Mucosa of stomach (tissue), 1 donor: ENCODE measurements around the gene MRPL22.
"Not testable (repeated sequence)": the region's sequence is repeated elsewhere in the genome, so short reads cannot be mapped to it uniquely, and the experiment has no call there.

Experiments
- H3K27me3 ChIP-seq: one replicate; pipeline ENCODE4 v1.7.0; 2013; ENCODE audit warnings: mild to moderate bottlenecking, low read length; ENCODE audit not compliant: control insufficient read depth, insufficient read depth
- H3K36me3 ChIP-seq: one replicate; pipeline ENCODE4 v1.7.0; 2013; ENCODE audit warnings: low read length; ENCODE audit not compliant: control insufficient read depth, insufficient read depth
- H3K4me1 ChIP-seq: one replicate; pipeline ENCODE4 v1.7.0; 2013; ENCODE audit warnings: mild to moderate bottlenecking, low read length; ENCODE audit not compliant: control insufficient read depth, insufficient read depth
- H3K4me3 ChIP-seq: one replicate; pipeline ENCODE4 v1.7.0; 2013; ENCODE audit warnings: low read length
- H3K9ac ChIP-seq: one replicate; pipeline ENCODE4 v1.7.0; 2013; ENCODE audit warnings: mild to moderate bottlenecking, low read length, moderate library complexity
- H3K9me3 ChIP-seq: one replicate; pipeline ENCODE4 v1.7.0; 2013; ENCODE audit warnings: mild to moderate bottlenecking, low read length, moderate library complexity; ENCODE audit not compliant: control insufficient read depth
- donor health status: Pancreatic carcinoma.

MRPL22 gene

GRCh38 chr5:154916874-154917273 lies 24.0 kb upstream of the MRPL22 start:
- Histone ChIP-seq H3K9ac (no peak overlapping the region), H3K27me3 (no peaks in the 10 kb centered on the region), H3K9me3 (no peaks in the 10 kb centered on the region), H3K4me3 (no peak overlapping the region), H3K36me3 (no peaks in the 10 kb centered on the region), H3K4me1 (no peaks in the 10 kb centered on the region)

GRCh38 chr5:154917757-154918156 lies 23.1 kb upstream of the MRPL22 start:
- Histone ChIP-seq H3K4me1 (no peaks in the 10 kb centered on the region), H3K4me3 (no peak overlapping the region), H3K36me3 (no peaks in the 10 kb centered on the region), H3K27me3 (no peaks in the 10 kb centered on the region), H3K9me3 (no peaks in the 10 kb centered on the region), H3K9ac (no peak overlapping the region)

GRCh38 chr5:154923441-154924430 lies 17.1 kb upstream of the MRPL22 start:
- no peaks in the 10 kb centered on the region for H3K9me3 ChIP-seq
- H3K4me1 ChIP-seq = no peaks in the 10 kb centered on the region
- no peak overlapping the region for H3K4me3 ChIP-seq
- H3K36me3 ChIP-seq = no peaks in the 10 kb centered on the region
- H3K9ac ChIP-seq = no peak overlapping the region
- no peaks in the 10 kb centered on the region for H3K27me3 ChIP-seq

- H3K9me3 ChIP-seq = no peaks in the 10 kb centered on the region
- no peak overlapping the region for H3K4me3 ChIP-seq
- H3K4me1 ChIP-seq = peaks cover 11% of the 10 kb centered on the region
- H3K9ac ChIP-seq = no peak overlapping the region
- H3K36me3 ChIP-seq = peaks cover 10% of the 10 kb centered on the region
- no peaks in the 10 kb centered on the region for H3K27me3 ChIP-seq
Measured at GRCh38 chr5:154933537-154933936, 7.3 kb upstream of the MRPL22 start.

GRCh38 chr5:154934881-154935280 lies 6.0 kb upstream of the MRPL22 start:
- no peaks in the 10 kb centered on the region for H3K9me3 ChIP-seq
- H3K27me3 ChIP-seq = no peaks in the 10 kb centered on the region
- H3K9ac ChIP-seq = no peak overlapping the region
- no peak overlapping the region for H3K4me3 ChIP-seq
- peaks cover 11% of the 10 kb centered on the region for H3K4me1 ChIP-seq
- peaks cover 10% of the 10 kb centered on the region for H3K36me3 ChIP-seq

GRCh38 chr5:154937186-154937717 lies 3.6 kb upstream of the MRPL22 start:
- H3K27me3 ChIP-seq = no peaks in the 10 kb centered on the region

GRCh38 chr5:154937718-154938466 lies 3.0 kb upstream of the MRPL22 start, which contains the start of gene GEMIN5:
GEMIN5 (minus strand) TSS chr5:154938211; CDS start chr5:154938133, 78 bp downstream.
- Histone ChIP-seq H3K4me1 (peaks cover 11% of the 10 kb centered on the region), H3K4me3 (peak within 1 kb of the TSS; percentile 77), H3K36me3 (peaks cover 5% of the 10 kb centered on the region), H3K9me3 (no peaks in the 10 kb centered on the region), H3K9ac (peak within 1 kb of the TSS; percentile 67), H3K27me3 (no peaks in the 10 kb centered on the region)

More at GRCh38 chr5:154937186-154937717, 3.6 kb upstream of the MRPL22 start:
- Histone ChIP-seq H3K9ac (peak overlapping the region; percentile 67), H3K4me1 (peaks cover 11% of the 10 kb centered on the region), H3K36me3 (peaks cover 5% of the 10 kb centered on the region), H3K9me3 (no peaks in the 10 kb centered on the region), H3K4me3 (peak overlapping the region; percentile 77)

- H3K9ac ChIP-seq, H3K9me3 ChIP-seq, H3K27me3 ChIP-seq, H3K4me3 ChIP-seq, H3K36me3 ChIP-seq: not testable (repeated sequence)
- peaks cover 11% of the 10 kb centered on the region for H3K4me1 ChIP-seq
Measured at GRCh38 chr5:154939387-154939786, 1.5 kb upstream of the MRPL22 start.

- no peaks in the 10 kb centered on the region for H3K9me3 ChIP-seq
- no peaks in the 10 kb centered on the region for H3K27me3 ChIP-seq
- H3K4me1 ChIP-seq = peaks cover 11% of the 10 kb centered on the region
- H3K36me3 ChIP-seq = peaks cover 2% of the 10 kb centered on the region
- H3K4me3 ChIP-seq = peak overlapping the region; percentile 87
- H3K9ac ChIP-seq = peak overlapping the region; percentile 94
Measured at GRCh38 chr5:154940375-154940771, 500 bp upstream of the MRPL22 start.

GRCh38 chr5:154943527-154943926 lies 2.7 kb downstream of the MRPL22 start:
- no peaks in the 10 kb centered on the region for H3K36me3 ChIP-seq
- H3K9ac ChIP-seq = no peak overlapping the region
- H3K9me3 ChIP-seq = no peaks in the 10 kb centered on the region
- no peaks in the 10 kb centered on the region for H3K4me1 ChIP-seq
- no peak overlapping the region for H3K4me3 ChIP-seq
- H3K27me3 ChIP-seq = no peaks in the 10 kb centered on the region

- Histone ChIP-seq H3K27me3 (no peaks in the 10 kb centered on the region), H3K36me3 (no peaks in the 10 kb centered on the region), H3K9ac (no peak overlapping the region), H3K4me1 (no peaks in the 10 kb centered on the region), H3K9me3 (no peaks in the 10 kb centered on the region), H3K4me3 (no peak overlapping the region)
Measured at GRCh38 chr5:154944716-154945115, 3.8 kb downstream of the MRPL22 start.
